CD14-positive monocyte (primary cell): Measurements from ENCODE around the gene LASP1. TPM values are rescaled to one million over a fixed set of nuclear protein-coding genes. Genes with fewer than 3 reads are reported as not detected.
A peak's percentile ranks its signal among the peaks of the same experiment; 100 is the strongest.

Experiments
- DNase-seq, 3 donors: peaks; one replicate each; pipeline ENCODE4 v3.0.0-alpha.2; 2011 to 2022
- H2AFZ ChIP-seq: 2 replicates; pipeline ENCODE4 v1.6.0; 2012; ENCODE audit warnings: mild to moderate bottlenecking, low read depth, low read length, inconsistent platforms; ENCODE audit not compliant: insufficient read depth, poor library complexity, severe bottlenecking
- H3K27ac ChIP-seq, 2 donors: 1 replicate in 1 of 2; 2 replicates in 1 of 2; pipeline ENCODE4 v1.5.1; 2012 to 2013; ENCODE audit warnings: low read length in 2 of 2, control low read depth in 1 of 2, inconsistent platforms in 1 of 2, low read depth in 1 of 2, mild to moderate bottlenecking in 1 of 2
- H3K27me3 ChIP-seq, 2 donors: one replicate each; pipeline versions ENCODE4 v1.6.0 to v1.6.1; 2011 to 2013; ENCODE audit warnings: low read length in 2 of 2; ENCODE audit not compliant: control insufficient read depth in 2 of 2, insufficient read depth in 2 of 2
- H3K36me3 ChIP-seq, 2 donors: replicated peaks in 1 of 2; 1 replicate in 1 of 2; 2 replicates in 1 of 2; pipeline versions ENCODE4 v1.5.1 to v1.6.1; 2012 to 2013; ENCODE audit warnings: low read length in 2 of 2, control low read depth in 1 of 2, inconsistent platforms in 1 of 2, mild to moderate bottlenecking in 1 of 2; ENCODE audit not compliant: insufficient read depth in 2 of 2, control insufficient read depth in 1 of 2
- H3K4me1 ChIP-seq, 2 donors: 1 replicate in 1 of 2; 2 replicates in 1 of 2; pipeline versions ENCODE4 v1.5.1 to v1.6.1; 2012 to 2013; ENCODE audit warnings: low read length in 2 of 2, control low read depth in 1 of 2, inconsistent platforms in 1 of 2, mild to moderate bottlenecking in 1 of 2, moderate library complexity in 1 of 2; ENCODE audit not compliant: insufficient read depth in 2 of 2, control insufficient read depth in 1 of 2
- H3K4me2 ChIP-seq: replicated peaks from 2 replicates; pipeline ENCODE3; 2012; ENCODE audit warnings: low read length, moderate library complexity, mild to moderate bottlenecking; ENCODE audit not compliant: poor library complexity, severe bottlenecking; ENCODE audit errors: extremely low read depth
- H3K4me3 ChIP-seq, 3 experiments: fragments of 200-600 bp in 1 of 3; sonication (generic) in 1 of 3; replicated peaks in 1 of 3; 1 replicate in 2 of 3; 2 replicates in 1 of 3; pipeline ENCODE4 v1.5.1; 2011 to 2013; ENCODE audit warnings: low read length in 3 of 3, mild to moderate bottlenecking in 3 of 3, control low read depth in 2 of 3, low read depth in 2 of 3, inconsistent platforms in 1 of 3, moderate library complexity in 1 of 3
- H3K79me2 ChIP-seq: 2 replicates; pipeline ENCODE4 v1.6.0; 2012; ENCODE audit warnings: mild to moderate bottlenecking, control low read depth, inconsistent platforms, low read length, moderate library complexity; ENCODE audit not compliant: insufficient read depth
- H3K9ac ChIP-seq: 2 replicates; pipeline ENCODE4 v1.6.0; 2017; ENCODE audit warnings: low read length, mild to moderate bottlenecking; ENCODE audit not compliant: insufficient read depth, poor library complexity, severe bottlenecking
- H3K9me3 ChIP-seq, 2 donors: replicated peaks in 1 of 2; 1 replicate in 1 of 2; 2 replicates in 1 of 2; pipeline versions ENCODE4 v1.5.1 to v1.6.1; 2012 to 2013; ENCODE audit warnings: low read length in 2 of 2, control low read depth in 1 of 2; ENCODE audit not compliant: control insufficient read depth in 1 of 2, insufficient read depth in 1 of 2
- H4K20me1 ChIP-seq: 2 replicates; pipeline ENCODE4 v1.6.0; 2012; ENCODE audit warnings: mild to moderate bottlenecking, low read length, control low read depth, moderate library complexity; ENCODE audit not compliant: insufficient read depth
- H3K27ac Mint-ChIP-seq, 7 donors: one replicate each; pipeline ENCODE4 v1.8.0; 2020; ENCODE audit warnings: mild to moderate bottlenecking in 7 of 7, mixed read lengths in 7 of 7, moderate library complexity in 6 of 7, inconsistent platforms in 2 of 7
- H3K27me3 Mint-ChIP-seq, 3 donors: one replicate each; pipeline ENCODE4 v1.8.0; 2021 to 2022; ENCODE audit warnings: low read depth in 3 of 3, mild to moderate bottlenecking in 3 of 3, mixed read lengths in 3 of 3, moderate library complexity in 3 of 3, inconsistent platforms in 1 of 3
- H3K36me3 Mint-ChIP-seq, 2 donors: one replicate each; pipeline ENCODE4 v1.8.0; 2020; ENCODE audit warnings: mixed read lengths in 2 of 2, inconsistent platforms in 1 of 2, mild to moderate bottlenecking in 1 of 2
- H3K4me1 Mint-ChIP-seq: one replicate; pipeline ENCODE4 v1.8.0; 2020; ENCODE audit warnings: mild to moderate bottlenecking, mixed read lengths
- H3K4me3 Mint-ChIP-seq, 2 donors: one replicate each; pipeline ENCODE4 v1.8.0; 2020; ENCODE audit warnings: mild to moderate bottlenecking in 2 of 2, mixed read lengths in 2 of 2, moderate library complexity in 1 of 2
- H3K9me3 Mint-ChIP-seq, 7 donors: one replicate each; pipeline ENCODE4 v1.8.0; 2020 to 2022; ENCODE audit warnings: mixed read lengths in 7 of 7, mild to moderate bottlenecking in 6 of 7, moderate library complexity in 6 of 7, inconsistent platforms in 2 of 7
- WGBS: methylation state at CpG from one replicate; pipeline ENCODE4 v1.1.5; 2013; ENCODE audit warnings: missing lambda C conversion rate; ENCODE audit not compliant: insufficient coverage; 5-methylcytosine and 5-hydroxymethylcytosine counted together
- intact Hi-C, 2 donors: fragments of 100-400 bp; cut with micrococcal nuclease; formaldehyde crosslinking; loops; one replicate each; pipeline versions ENCODE4 v1.15.0 to v1.15.1; 2023
- polyA plus RNA-seq, 3 donors: library from polyadenylated mRNA; depleted of rRNA in 1 of 3; unstranded in 2 of 3; stranded (reverse) in 1 of 3; fragments of 300-500 nt in 2 of 3; fragments of >200 nt in 1 of 3; fragmentation: Illumina TruSeq in 2 of 3; gene quantifications; 1 replicate in 2 of 3; 2 replicates in 1 of 3; pipeline ENCODE4 v1.2.3, GENCODE V29; 2012 to 2021
- TF ChIP-seq, protein P1 (sequence below): fragments of 200-600 bp; IDR thresholded peaks from one replicate; pipeline ENCODE4 v1.8.0; 2022; ENCODE audit warnings: antibody characterized with exemption, mild to moderate bottlenecking

Gene LASP1
- polyA plus RNA-seq, 3 donors: 55.9 to 93.7 (median 70.6) TPM

DNA sequence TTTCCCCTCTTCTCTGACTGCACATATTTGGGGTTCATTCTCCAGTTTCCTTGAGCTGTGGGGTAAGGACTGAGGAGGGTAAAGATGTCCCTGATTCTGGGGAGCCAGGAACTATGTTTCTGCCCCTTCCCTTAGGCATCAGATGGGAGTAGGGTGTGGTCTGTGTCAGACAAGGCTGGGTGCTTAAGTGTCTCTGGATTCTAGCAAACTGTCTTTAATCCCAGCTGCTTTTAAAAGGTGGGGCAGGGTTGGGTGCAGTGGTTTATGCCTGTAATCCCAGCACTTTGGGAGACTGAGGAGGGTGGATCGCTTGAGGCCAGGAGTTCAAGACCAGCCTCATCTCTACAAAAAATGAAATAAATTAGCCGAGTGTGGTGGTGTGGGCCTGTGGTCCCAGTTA, 13.0 kb downstream of the LASP1 start:
- no peak for DNase-seq
- peaks cover 63 to 69% of the 10 kb centered on the region in 2 donors for H3K4me1 ChIP-seq
- peak overlapping the region; percentile 65 for H3K4me2 ChIP-seq
- peaks cover 0 to 2% (median 2%) of the 10 kb centered on the region in 3 donors for H3K27me3 Mint-ChIP-seq
- no peaks in the 10 kb centered on the region for H3K9me3 ChIP-seq
- H2AFZ ChIP-seq: no peak overlapping the region
- H3K27ac Mint-ChIP-seq: peak overlapping the region; percentile 81 to 94 (median 92)
- peaks cover 72% of the 10 kb centered on the region for H3K4me1 Mint-ChIP-seq
- peaks cover 59 to 82% of the 10 kb centered on the region in 2 donors for H3K36me3 ChIP-seq
- H3K27me3 ChIP-seq: no peaks in the 10 kb centered on the region
- peaks cover 75 to 89% of the 10 kb centered on the region in 2 donors for H3K36me3 Mint-ChIP-seq
- intact Hi-C loops: loop anchor here in 1 of 2 donors (5.0 kb wide), 1 partner anchor 44 kb away; the partner anchor contains the start of gene LASP1NB
- peak overlapping the region; percentile 72 to 74 for H3K27ac ChIP-seq
- no peak overlapping the region for H3K4me3 Mint-ChIP-seq
- TF ChIP-seq, protein P1, sequence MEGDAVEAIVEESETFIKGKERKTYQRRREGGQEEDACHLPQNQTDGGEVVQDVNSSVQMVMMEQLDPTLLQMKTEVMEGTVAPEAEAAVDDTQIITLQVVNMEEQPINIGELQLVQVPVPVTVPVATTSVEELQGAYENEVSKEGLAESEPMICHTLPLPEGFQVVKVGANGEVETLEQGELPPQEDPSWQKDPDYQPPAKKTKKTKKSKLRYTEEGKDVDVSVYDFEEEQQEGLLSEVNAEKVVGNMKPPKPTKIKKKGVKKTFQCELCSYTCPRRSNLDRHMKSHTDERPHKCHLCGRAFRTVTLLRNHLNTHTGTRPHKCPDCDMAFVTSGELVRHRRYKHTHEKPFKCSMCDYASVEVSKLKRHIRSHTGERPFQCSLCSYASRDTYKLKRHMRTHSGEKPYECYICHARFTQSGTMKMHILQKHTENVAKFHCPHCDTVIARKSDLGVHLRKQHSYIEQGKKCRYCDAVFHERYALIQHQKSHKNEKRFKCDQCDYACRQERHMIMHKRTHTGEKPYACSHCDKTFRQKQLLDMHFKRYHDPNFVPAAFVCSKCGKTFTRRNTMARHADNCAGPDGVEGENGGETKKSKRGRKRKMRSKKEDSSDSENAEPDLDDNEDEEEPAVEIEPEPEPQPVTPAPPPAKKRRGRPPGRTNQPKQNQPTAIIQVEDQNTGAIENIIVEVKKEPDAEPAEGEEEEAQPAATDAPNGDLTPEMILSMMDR: no peak
- H3K9me3 Mint-ChIP-seq: no peaks in the 10 kb centered on the region
- H3K4me3 ChIP-seq: no peak overlapping the region
- no peak overlapping the region for H3K9ac ChIP-seq
- H3K79me2 ChIP-seq: peaks cover 100% of the 10 kb centered on the region
- peaks cover 100% of the 10 kb centered on the region for H4K20me1 ChIP-seq
- no CpG with 5 or more reads among the region's 2 CpGs for WGBS

DNA sequence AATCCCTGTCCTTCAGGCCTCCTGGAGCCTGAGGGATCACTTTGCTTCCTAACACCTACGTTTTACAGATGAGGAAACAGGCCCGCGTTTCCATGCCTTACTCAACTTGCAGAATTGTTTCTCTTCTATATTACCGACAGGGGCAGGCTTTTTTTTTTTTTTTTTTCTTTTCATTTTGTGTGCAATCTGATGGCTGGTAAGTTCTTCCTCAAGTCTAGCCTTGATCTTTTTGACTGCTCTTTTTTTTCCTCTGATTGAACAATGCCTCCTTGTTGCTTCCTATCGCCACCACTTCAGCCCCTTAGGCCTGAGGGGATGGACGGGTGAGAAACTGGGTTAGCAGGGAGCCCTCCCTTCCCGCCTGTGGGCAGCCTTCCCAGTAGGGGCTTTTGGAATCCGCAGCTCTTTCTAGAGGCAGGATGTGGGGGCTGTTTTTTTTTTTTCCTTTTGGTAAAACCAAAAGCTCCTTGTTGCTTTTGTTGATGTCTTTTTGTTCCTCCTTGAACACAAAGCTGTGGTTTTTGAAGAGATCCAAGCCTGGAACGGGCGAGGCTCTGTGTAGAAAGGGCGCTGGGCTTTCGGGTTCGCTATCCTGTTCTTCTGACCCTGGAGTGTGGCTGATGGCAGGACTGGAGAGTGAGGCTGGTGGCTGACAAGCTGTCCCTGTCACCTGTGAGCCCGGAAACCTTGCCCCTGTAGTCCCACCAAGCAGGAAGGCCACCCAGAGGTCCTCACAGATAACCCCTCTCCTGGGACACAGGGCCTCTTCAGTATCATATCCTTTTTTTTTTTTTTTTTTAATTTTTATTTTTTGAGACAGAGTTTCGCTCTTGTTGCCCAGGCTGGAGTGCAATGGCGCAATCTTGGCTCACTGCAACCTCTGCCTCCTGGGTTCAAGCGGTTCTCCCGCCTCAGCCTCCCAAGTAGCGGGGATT, 14.0 kb downstream of the LASP1 start:
- H3K4me3 Mint-ChIP-seq: peak overlapping the region; percentile 68 to 69
- Histone ChIP-seq H2AFZ (no peak overlapping the region), H3K4me3 (peak overlapping the region in 1 of 3 experiments; percentile 51), H4K20me1 (peaks cover 100% of the 10 kb centered on the region), H3K4me1 (peaks cover 61 to 63% of the 10 kb centered on the region in 2 donors), H3K36me3 (peaks cover 55 to 82% of the 10 kb centered on the region in 2 donors), H3K27ac (peak overlapping the region; percentile 72 to 74), H3K9ac (peak overlapping the region; percentile 48), H3K9me3 (no peaks in the 10 kb centered on the region), H3K27me3 (no peaks in the 10 kb centered on the region), H3K4me2 (peak overlapping the region; percentile 65), H3K79me2 (peaks cover 100% of the 10 kb centered on the region)
- intact Hi-C loops: loop anchor here in 1 of 2 donors (5.0 kb wide), 1 partner anchor 43 kb away; the partner anchor contains the start of gene LASP1NB
- WGBS: 0% methylated on average over 1 of the region's 19 CpGs
- no peaks in the 10 kb centered on the region for H3K9me3 Mint-ChIP-seq
- H3K36me3 Mint-ChIP-seq: peaks cover 71 to 89% of the 10 kb centered on the region in 2 donors
- DNase-seq: peak in 2 of 3 donors; percentile 25 to 41
- peaks cover 0 to 2% (median 2%) of the 10 kb centered on the region in 3 donors for H3K27me3 Mint-ChIP-seq
- TF ChIP-seq, protein P1: peak; percentile 35
- peak overlapping the region; percentile 81 to 95 (median 94) for H3K27ac Mint-ChIP-seq
- H3K4me1 Mint-ChIP-seq: peaks cover 65% of the 10 kb centered on the region
